ENCODE measurements around the gene LY6G5B.
"Not testable (repeated sequence)": the region's sequence is repeated elsewhere in the genome, so short reads cannot be mapped to it uniquely, and the experiment has no call there.

LY6G5B gene

GRCh38 chr6:31692353-31692752 is 22.6 kb downstream of the LY6G5B start:
- DNase-seq, result no peak

- DNase-seq, result no peak
Measured at GRCh38 chr6:31692886-31693285, 23.1 kb downstream of the LY6G5B start.

GRCh38 chr6:31693535-31693934 is 23.8 kb downstream of the LY6G5B start:
- DNase-seq, result no peak

DNA sequence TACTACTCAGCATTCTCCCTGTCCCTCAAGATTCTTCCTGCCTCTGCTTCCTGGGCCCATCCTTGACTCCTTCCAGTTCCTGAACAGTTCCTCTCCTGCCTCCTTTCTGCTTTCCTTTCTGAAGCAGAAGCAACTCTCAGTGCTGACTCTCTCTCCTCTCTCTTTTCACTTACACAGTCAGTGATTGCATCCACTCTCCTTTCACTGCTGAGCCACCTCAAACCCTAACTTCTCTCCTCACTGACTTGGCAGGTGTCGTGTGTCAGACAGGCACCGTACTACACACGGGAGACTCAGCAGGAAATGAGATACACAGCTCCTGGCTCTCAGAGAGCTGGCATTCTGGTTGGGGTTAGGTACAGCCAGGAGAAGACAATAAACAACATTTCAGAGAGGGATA is 27.8 kb downstream of the LY6G5B start:
- DNase-seq, result no peak

GRCh38 chr6:31700740-31701401 is 31.1 kb downstream of the LY6G5B start:
- DNase-seq, result no peak

GRCh38 chr6:31701666-31702404 is 32.1 kb downstream of the LY6G5B start:
- no peak for DNase-seq

GRCh38 chr6:31702405-31702818 is 32.6 kb downstream of the LY6G5B start:
- DNase-seq, result no peak

- DNase-seq, result peak; percentile 92 to 97
Measured at GRCh38 chr6:31702819-31703716, 33.3 kb downstream of the LY6G5B start, which contains the start of gene ABHD16A. Gene ABHD16A, minus strand, starts transcription at chr6:31703324. Its CDS starts 43 bp downstream, at chr6:31703281.

GRCh38 chr6:31705931-31706330 is 36.2 kb downstream of the LY6G5B start:
- DNase-seq, result no peak

DNA sequence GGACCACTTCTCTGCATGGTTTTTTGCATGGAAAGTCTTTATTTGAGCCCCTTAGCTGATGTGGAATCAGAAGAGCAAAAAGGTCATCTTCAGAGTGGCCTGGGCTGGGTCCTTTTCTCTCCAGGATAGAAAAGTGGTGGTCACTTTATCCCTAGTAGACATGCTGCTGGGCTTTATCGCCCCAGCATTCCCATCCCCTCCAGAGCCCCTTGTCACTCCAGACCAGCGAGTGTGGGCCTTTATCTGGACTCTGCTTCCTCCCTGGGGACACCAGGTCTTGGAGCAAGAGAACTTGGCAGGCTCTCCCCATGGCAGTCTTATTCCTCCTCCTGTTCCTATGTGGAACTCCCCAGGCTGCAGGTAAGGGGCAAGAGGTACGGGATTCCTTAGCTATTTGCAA is 36.8 kb downstream of the LY6G5B start, which contains the start of gene LY6G6F:
Gene LY6G6F, plus strand, starts transcription at position 268 of the 400 bp plus-strand sequence. Its CDS starts 41 bp downstream, at position 309.
- no peak for DNase-seq

DNA sequence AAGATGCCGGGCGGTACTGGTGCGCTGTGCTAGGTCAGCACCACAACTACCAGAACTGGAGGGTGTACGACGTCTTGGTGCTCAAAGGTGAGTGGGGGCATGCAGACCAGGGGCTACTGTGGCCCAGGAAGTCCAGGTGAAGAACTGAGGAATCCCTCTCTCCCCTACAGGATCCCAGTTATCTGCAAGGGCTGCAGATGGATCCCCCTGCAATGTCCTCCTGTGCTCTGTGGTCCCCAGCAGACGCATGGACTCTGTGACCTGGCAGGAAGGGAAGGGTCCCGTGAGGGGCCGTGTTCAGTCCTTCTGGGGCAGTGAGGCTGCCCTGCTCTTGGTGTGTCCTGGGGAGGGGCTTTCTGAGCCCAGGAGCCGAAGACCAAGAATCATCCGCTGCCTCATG is 37.9 kb downstream of the LY6G5B start:
- no peak for DNase-seq

GRCh38 chr6:31708224-31708623 is 38.4 kb downstream of the LY6G5B start:
- no peak for DNase-seq

- not testable (repeated sequence) for DNase-seq
Measured at GRCh38 chr6:31709157-31709556, 39.4 kb downstream of the LY6G5B start.

DNA sequence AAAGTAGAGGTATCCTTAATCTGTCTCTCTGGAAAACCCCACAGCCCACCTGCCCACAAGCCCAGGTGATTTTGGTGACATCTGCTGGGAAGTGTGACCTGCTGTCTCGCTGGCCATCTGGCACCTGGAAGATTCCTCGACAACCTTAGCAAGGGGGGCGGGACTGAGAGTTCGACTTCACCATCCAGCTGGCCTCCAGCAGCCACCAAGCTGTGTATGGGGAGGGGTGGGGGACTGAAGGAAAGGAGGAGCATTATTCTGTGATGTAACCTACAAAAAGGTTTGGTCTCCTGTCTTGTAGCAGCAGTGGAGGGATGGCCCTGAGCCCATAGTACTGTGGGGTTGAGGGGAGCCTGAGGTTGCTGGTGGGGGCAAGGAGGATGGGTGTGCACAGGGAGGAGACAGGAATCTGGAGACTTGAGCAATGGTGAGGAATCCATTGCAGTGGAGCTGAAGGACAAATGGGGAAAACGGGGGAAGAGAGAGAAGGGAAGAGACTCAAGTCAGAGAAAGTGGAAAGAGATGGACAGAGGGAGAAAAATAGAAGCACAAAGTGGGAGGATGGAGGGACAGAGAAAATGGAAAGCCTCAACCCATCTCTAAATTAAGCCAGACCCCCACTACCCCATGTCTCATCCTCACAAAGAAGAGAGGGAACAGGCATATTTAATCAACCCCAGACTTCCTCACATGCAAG is 40.9 kb downstream of the LY6G5B start:
- no peak for DNase-seq

DNA sequence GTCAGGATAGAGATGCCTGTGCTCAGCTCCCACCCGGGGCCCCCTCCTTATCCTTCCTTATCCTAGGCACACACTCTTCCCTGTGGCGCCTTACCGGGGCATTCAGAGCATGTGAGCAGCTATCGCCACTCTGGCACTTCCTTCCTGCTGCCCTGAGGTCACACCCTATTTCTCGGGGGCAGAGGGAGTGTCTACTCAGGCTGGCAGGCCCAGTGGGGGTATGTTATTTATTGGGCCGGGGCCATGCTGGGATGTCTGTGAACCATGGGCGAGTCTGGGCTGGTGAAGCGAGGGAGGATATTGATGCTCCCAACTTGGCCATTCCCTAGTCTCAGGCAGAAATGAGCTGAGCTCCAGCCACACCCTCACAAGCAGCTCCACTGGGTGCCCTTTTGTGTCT is 41.5 kb downstream of the LY6G5B start:
- no peak for DNase-seq

DNA sequence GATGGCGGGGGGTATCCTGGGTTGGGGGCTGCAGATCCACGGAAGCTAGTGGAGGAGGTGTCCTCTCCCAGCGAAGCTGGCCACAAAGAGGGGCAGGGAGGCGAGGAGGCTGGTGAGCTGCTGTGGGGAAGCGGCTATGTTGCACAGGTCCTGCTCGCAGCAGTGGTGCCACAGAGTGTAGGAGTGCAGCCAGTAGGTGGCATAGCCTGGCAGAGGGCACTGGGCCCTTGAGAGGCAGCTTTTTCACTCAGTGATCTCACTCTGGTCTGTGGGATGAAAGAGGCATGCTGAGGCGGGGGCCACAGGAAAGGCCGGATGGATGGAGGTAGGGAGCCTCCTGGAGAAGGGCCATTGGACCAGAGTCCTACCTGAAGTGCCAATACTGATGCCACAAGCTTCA is 42.5 kb downstream of the LY6G5B start:
- no peak for DNase-seq

DNA sequence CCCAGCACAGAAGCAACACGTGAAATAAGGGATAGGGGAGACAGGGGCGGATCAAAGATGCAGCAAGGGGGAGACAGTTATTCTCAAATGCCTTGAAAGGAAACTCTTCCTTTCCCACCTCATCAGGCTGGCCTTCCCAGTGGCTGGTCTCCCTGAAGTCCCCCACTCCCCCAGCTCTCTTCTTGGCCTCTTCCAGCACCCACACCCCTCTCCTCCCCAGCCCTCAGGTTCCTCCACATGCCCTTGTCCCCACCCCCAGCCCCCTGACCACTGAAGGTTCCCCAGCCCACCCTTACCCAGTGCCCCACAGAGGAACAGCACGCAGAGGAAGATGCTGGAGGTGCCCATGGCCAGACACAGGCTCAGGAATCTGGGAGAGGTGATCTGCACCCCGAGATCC is 43.7 kb downstream of the LY6G5B start:
- DNase-seq, result no peak

DNA sequence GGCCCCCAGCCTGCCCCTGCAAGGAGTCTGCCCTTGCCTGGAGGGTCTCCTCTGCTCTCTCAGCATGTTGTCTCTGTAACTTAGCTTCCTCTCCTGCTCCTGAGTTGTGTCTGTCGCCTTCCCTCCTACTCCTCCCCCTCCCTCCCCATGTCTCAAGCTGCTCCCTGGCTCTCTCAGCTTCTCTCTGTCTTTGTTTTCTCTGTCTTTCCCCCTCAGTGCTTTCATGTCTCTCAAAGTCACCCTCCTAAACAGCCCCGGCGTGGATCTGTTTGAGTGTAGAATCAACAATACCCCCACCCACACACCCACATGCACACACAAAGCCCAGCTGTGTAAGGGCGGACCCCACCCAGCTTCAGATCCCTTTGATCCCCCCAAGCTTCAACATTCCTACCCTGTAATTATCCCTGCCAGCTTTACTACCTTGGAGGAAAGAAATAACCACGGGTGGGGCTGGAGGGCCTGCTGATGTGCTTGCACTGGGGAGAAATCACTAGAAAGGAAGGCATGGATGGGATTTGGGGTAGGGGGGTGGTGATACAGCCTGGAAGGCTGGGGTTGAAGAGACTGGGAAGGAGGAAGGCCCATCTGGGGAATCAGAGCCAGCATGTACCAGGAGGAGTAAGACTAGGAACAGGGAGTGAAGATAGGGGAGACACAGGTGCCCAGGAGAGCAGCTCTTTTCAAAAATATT is 44.4 kb downstream of the LY6G5B start:
- no peak for DNase-seq

DNA sequence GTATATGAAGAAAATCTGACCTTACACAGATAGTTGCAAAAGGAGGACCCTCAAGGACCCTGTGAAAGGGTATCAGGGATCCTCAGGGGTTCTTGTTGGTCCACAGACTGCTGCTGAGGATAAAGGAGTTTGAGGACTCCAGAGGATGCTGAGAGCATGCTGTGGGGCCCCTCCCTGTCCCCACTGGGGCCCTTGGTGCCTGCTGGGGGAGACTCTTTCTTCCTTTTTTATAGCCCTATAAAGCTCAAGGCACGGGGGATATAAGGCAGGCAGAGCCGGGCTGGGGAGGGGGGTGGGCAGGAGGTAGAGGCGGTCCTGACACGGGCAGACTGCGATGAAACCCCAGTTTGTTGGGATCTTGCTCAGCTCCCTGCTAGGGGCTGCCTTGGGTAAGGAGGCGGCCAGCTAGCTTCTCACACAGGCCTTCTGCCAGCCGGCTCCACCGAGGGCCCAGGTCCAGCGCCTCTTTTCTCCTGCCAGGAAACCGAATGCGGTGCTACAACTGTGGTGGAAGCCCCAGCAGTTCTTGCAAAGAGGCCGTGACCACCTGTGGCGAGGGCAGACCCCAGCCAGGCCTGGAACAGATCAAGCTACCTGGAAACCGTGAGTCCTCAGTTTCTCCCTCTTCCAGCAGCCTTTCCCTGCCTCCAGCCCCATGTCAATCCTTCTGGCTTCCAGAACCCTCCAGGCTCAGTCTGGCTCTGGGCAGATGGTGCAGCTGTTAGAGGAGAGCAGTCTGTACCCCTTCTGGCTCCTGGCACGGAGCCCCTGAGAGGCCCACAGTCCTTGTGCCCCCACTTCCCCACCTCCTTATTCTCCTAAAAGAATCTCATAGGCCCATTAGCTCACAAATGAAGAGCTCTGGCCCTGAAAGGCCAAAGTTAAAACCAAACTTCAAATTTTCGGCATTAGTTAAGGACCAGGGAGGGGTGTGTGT is 45.5 kb downstream of the LY6G5B start, which contains the start of gene LY6G6D:
Gene LY6G6D, plus strand, starts transcription at position 327 of the 937 bp plus-strand sequence. Its CDS starts 8 bp downstream, at position 335.
- DNase-seq, result no peak

DNA sequence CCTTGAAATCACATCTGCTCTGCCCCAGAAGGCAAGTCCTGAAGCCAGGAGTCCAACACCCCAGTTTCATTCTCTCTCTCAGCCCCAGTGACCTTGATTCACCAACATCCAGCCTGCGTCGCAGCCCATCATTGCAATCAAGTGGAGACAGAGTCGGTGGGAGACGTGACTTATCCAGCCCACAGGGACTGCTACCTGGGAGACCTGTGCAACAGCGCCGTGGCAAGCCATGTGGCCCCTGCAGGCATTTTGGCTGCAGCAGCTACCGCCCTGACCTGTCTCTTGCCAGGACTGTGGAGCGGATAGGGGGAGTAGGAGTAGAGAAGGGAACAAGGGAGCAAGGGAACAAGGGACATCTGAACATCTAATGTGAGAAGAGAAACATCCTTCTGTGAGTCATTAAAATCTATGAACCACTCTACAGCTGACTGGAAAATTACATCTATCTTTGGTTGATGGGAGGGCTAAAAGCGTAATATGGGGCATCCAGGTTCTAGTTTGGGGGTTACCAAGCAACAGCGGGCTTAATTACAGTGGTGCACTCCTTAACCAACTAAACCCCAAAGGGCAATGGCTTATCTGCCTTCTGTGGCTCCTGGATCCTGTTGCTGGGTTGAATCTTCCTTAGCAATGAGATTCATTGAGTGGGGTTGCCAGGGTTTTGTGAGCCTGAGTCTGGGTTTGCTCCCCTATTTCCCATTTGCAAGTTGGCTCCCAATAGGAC is 47.9 kb downstream of the LY6G5B start:
- peak in 1 of 2 experiments; percentile 29 for DNase-seq
